H1 (cell line): ENCODE results near the gene DAZAP1. TPM values are rescaled to one million over a fixed set of nuclear protein-coding genes. Genes with fewer than 3 reads are reported as not detected.

Experiments
- CTCF ChIA-PET: fragments of 300-600 bp; sonication (Branson Sonifier 250); formaldehyde crosslinking; loops from one replicate; lab custom pipeline; 2021; ENCODE audit not compliant: partially characterized antibody; lab: Charles Lee
- POLR2A ChIA-PET: fragments of 300-600 bp; sonication (Branson Sonifier 250); formaldehyde crosslinking; loops from one replicate; lab custom pipeline; 2021; ENCODE audit warnings: inconsistent platforms; ENCODE audit not compliant: partially characterized antibody; lab: Charles Lee
- DNase-seq, 2 experiments: peaks; one replicate each; pipeline versions ENCODE4 v3.0.0 to v3.0.0-alpha.2; 2010 to 2022; ENCODE audit warnings: low spot score in 2 of 2, low read depth in 1 of 2, mixed read lengths in 1 of 2
- FAIRE-seq: peaks from 2 replicates; lab custom pipeline; 2011; peaks lifted over from hg19 to GRCh38; lab: Jason Lieb, UNC
- H2AFZ ChIP-seq: 2 replicates; pipeline ENCODE4 v1.8.1; 2012; ENCODE audit warnings: low read length, inconsistent platforms
- H2AK5ac ChIP-seq: 2 replicates; pipeline ENCODE4 v1.6.1; 2013; ENCODE audit warnings: low read depth, low read length
- H2BK120ac ChIP-seq: replicated peaks from 2 replicates; pipeline ENCODE3; 2013; ENCODE audit warnings: low read depth, low read length, inconsistent platforms
- H2BK12ac ChIP-seq: 2 replicates; pipeline ENCODE4 v1.6.1; 2013; ENCODE audit warnings: low read depth, low read length
- H2BK15ac ChIP-seq: 2 replicates; pipeline ENCODE4 v1.6.1; 2013; ENCODE audit warnings: low read length
- H2BK20ac ChIP-seq: 2 replicates; pipeline ENCODE4 v1.6.1; 2013; ENCODE audit warnings: low read length
- H2BK5ac ChIP-seq: 2 replicates; pipeline ENCODE4 v1.6.1; 2013; ENCODE audit warnings: low read depth, low read length
- H3K14ac ChIP-seq: 2 replicates; pipeline ENCODE4 v1.6.1; 2013; ENCODE audit warnings: inconsistent platforms; ENCODE audit not compliant: insufficient read length
- H3K18ac ChIP-seq: 2 replicates; pipeline ENCODE4 v1.6.1; 2013; ENCODE audit warnings: low read length; ENCODE audit errors: extremely low read depth
- H3K23ac ChIP-seq: 2 replicates; pipeline ENCODE4 v1.6.1; 2013; ENCODE audit warnings: inconsistent platforms; ENCODE audit not compliant: insufficient read length
- H3K23me2 ChIP-seq: 2 replicates; pipeline ENCODE4 v1.6.1; 2013; ENCODE audit warnings: low read depth, low read length
- H3K27ac ChIP-seq: 2 replicates; pipeline ENCODE4 v1.6.1; 2011; ENCODE audit warnings: low read depth, low read length, inconsistent platforms
- H3K27me3 ChIP-seq, 4 experiments: replicated peaks in 1 of 4; 1 replicate in 1 of 4; 2 replicates in 3 of 4; pipeline versions ENCODE4 v1.6.1 to v1.8.1; 2011 to 2013; ENCODE audit warnings: low read length in 3 of 4, mild to moderate bottlenecking in 3 of 4, inconsistent platforms in 2 of 4, mixed read lengths in 2 of 4, moderate library complexity in 1 of 4; ENCODE audit not compliant: control insufficient read depth in 3 of 4, insufficient read depth in 3 of 4; ENCODE audit errors: extremely low read depth in 1 of 4
- H3K36me3 ChIP-seq, 4 experiments: 2 replicates each; pipeline versions ENCODE4 v1.6.1 to v1.8.1; 2011 to 2013; ENCODE audit warnings: mild to moderate bottlenecking in 4 of 4, low read length in 3 of 4, moderate library complexity in 2 of 4, control low read depth in 1 of 4, inconsistent platforms in 1 of 4; ENCODE audit not compliant: insufficient read depth in 4 of 4, control insufficient read depth in 2 of 4
- H3K4ac ChIP-seq: replicated peaks from 2 replicates; pipeline ENCODE3; 2013; ENCODE audit warnings: low read length, low read depth, mixed read lengths, inconsistent platforms; ENCODE audit not compliant: insufficient read length
- H3K4me1 ChIP-seq, 4 experiments: replicated peaks in 1 of 4; 1 replicate in 1 of 4; 2 replicates in 3 of 4; pipeline versions ENCODE4 v1.6.1 to v1.8.1; 2011 to 2013; ENCODE audit warnings: low read length in 3 of 4, inconsistent platforms in 2 of 4, mixed read lengths in 1 of 4; ENCODE audit not compliant: insufficient read depth in 4 of 4, control insufficient read depth in 3 of 4
- H3K4me2 ChIP-seq, 2 experiments: 2 replicates each; pipeline versions ENCODE4 v1.6.1 to v1.8.1; 2011 to 2013; ENCODE audit warnings: low read depth in 2 of 2, low read length in 2 of 2, control low read depth in 1 of 2, inconsistent platforms in 1 of 2, mild to moderate bottlenecking in 1 of 2; ENCODE audit not compliant: insufficient read depth in 1 of 2
- H3K4me3 ChIP-seq, 4 experiments: fragments of 200-600, 300-600 bp in 1 of 4; sonication (generic), shearing (Covaris generic), sonication (Bioruptor Twin) in 1 of 4; 2 replicates each; pipeline versions ENCODE4 v1.5.1 to v1.8.1; 2011 to 2016; ENCODE audit warnings: low read length in 4 of 4, low read depth in 3 of 4, control low read depth in 2 of 4, inconsistent platforms in 2 of 4, mild to moderate bottlenecking in 2 of 4, mixed read lengths in 1 of 4, moderate library complexity in 1 of 4; ENCODE audit not compliant: insufficient read depth in 2 of 4; ENCODE audit errors: extremely low read depth in 1 of 4
- H3K56ac ChIP-seq: replicated peaks from 2 replicates; pipeline ENCODE3; 2013; ENCODE audit warnings: low read depth, mild to moderate bottlenecking, mixed read lengths, low read length, inconsistent platforms; ENCODE audit not compliant: insufficient read length
- H3K79me1 ChIP-seq: 2 replicates; pipeline ENCODE4 v1.6.1; 2013; ENCODE audit warnings: low read depth, low read length, control low read depth
- H3K79me2 ChIP-seq, 2 experiments: 2 replicates each; pipeline versions ENCODE4 v1.6.1 to v1.8.1; 2012 to 2013; ENCODE audit warnings: low read length in 2 of 2, mild to moderate bottlenecking in 2 of 2, inconsistent platforms in 1 of 2; ENCODE audit not compliant: insufficient read depth in 2 of 2, control insufficient read depth in 1 of 2
- H3K9ac ChIP-seq, 4 experiments: replicated peaks in 1 of 4; 1 replicate in 1 of 4; 2 replicates in 3 of 4; pipeline versions ENCODE4 v1.6.1 to v1.8.1; 2011 to 2013; ENCODE audit warnings: low read depth in 3 of 4, low read length in 3 of 4, control low read depth in 2 of 4, mild to moderate bottlenecking in 2 of 4, moderate library complexity in 2 of 4, inconsistent platforms in 1 of 4; ENCODE audit errors: extremely low read depth in 1 of 4
- H3K9me3 ChIP-seq, 2 experiments: 2 replicates each; pipeline versions ENCODE4 v1.6.1 to v1.8.1; 2012 to 2013; ENCODE audit warnings: mild to moderate bottlenecking in 2 of 2, moderate library complexity in 2 of 2, control low read depth in 1 of 2, inconsistent platforms in 1 of 2, low read depth in 1 of 2, low read length in 1 of 2, mixed read lengths in 1 of 2; ENCODE audit not compliant: insufficient read depth in 2 of 2
- H4K20me1 ChIP-seq, 2 experiments: replicated peaks in 1 of 2; 2 replicates each; pipeline versions ENCODE3 to v1.8.1; 2011 to 2013; ENCODE audit warnings: inconsistent platforms in 2 of 2, low read length in 2 of 2, mild to moderate bottlenecking in 1 of 2; ENCODE audit not compliant: insufficient read depth in 2 of 2, control insufficient read depth in 1 of 2
- H4K5ac ChIP-seq: 2 replicates; pipeline ENCODE4 v1.6.1; 2013; ENCODE audit warnings: low read length, low read depth, mixed read lengths, inconsistent platforms; ENCODE audit not compliant: insufficient read length
- H4K8ac ChIP-seq: 2 replicates; pipeline ENCODE4 v1.8.0; 2013; ENCODE audit warnings: mild to moderate bottlenecking, moderate library complexity, low read length, inconsistent platforms; ENCODE audit not compliant: insufficient read depth; ENCODE audit errors: extremely low read depth
- H4K91ac ChIP-seq: replicated peaks from 2 replicates; pipeline ENCODE3; 2013; ENCODE audit warnings: low read length, mixed read lengths, inconsistent platforms; ENCODE audit not compliant: insufficient read length
- ATF2 ChIP-seq: IDR thresholded peaks from 2 replicates; pipeline ENCODE4 v1.6.1; 2012; ENCODE audit warnings: low read length, inconsistent platforms
- CEBPB ChIP-seq: IDR thresholded peaks from 2 replicates; pipeline ENCODE4 v1.6.1; 2012; ENCODE audit warnings: low read depth, low read length
- E2F6 ChIP-seq: IDR thresholded peaks from 2 replicates; pipeline ENCODE4 v1.6.1; 2012; ENCODE audit warnings: inconsistent platforms
- JUN ChIP-seq: IDR thresholded peaks from 2 replicates; pipeline ENCODE4 v1.6.1; 2011; ENCODE audit warnings: low read depth, mild to moderate bottlenecking, improper control_type of control experiment, low read length
- NANOG ChIP-seq: IDR thresholded peaks from 2 replicates; pipeline ENCODE4 v1.6.1; 2011; ENCODE audit warnings: low read length, low read depth, mild to moderate bottlenecking, inconsistent platforms; ENCODE audit not compliant: insufficient read depth, poor library complexity, severe bottlenecking
- NRF1 ChIP-seq: IDR thresholded peaks from 2 replicates; pipeline ENCODE4 v1.6.1; 2011; ENCODE audit warnings: mild to moderate bottlenecking, low read depth, low read length, improper control_type of control experiment
- RXRA ChIP-seq: IDR thresholded peaks from 2 replicates; pipeline ENCODE4 v1.6.1; 2011; ENCODE audit warnings: low read depth, mild to moderate bottlenecking, low read length, moderate library complexity; ENCODE audit not compliant: insufficient read depth
- SP2 ChIP-seq: IDR thresholded peaks from 2 replicates; pipeline ENCODE4 v1.6.1; 2012; ENCODE audit warnings: mild to moderate bottlenecking, low read length, inconsistent platforms
- TBP ChIP-seq: IDR thresholded peaks from 2 replicates; pipeline ENCODE4 v1.6.1; 2011; ENCODE audit warnings: low read depth, low read length, improper control_type of control experiment
- WGBS, 2 experiments: shearing (Covaris generic) in 1 of 2; methylation state at CpG; one replicate each; pipeline versions ENCODE4 v1.1.6 to v1.1.7; 2013 to 2015; ENCODE audit warnings: low lambda C conversion rate in 2 of 2, mixed read lengths in 2 of 2, inconsistent platforms in 1 of 2, low coverage in 1 of 2, missing lambda C conversion rate in 1 of 2; ENCODE audit not compliant: insufficient replicate concordance in 2 of 2, insufficient coverage in 1 of 2, insufficient read length in 1 of 2; ENCODE audit errors: extremely low coverage in 1 of 2, missing lambda C conversion rate in 1 of 2; 5-methylcytosine and 5-hydroxymethylcytosine counted together
- polyA plus RNA-seq, 7 experiments: library from polyadenylated mRNA; depleted of rRNA in 3 of 7; stranded (reverse) in 5 of 7; unstranded in 2 of 7; fragments of >200 nt in 5 of 7; fragments of 200-250 nt in 2 of 7; gene quantifications; 1 replicate in 5 of 7; 2 replicates in 1 of 7; 4 replicates in 1 of 7; pipeline versions ENCODE4 v1.2.1 to v1.2.3, GENCODE V29; 2011 to 2013; ENCODE audit warnings: missing spikeins in 2 of 7, mixed read lengths in 2 of 7
- total RNA-seq: library from RNA; stranded (reverse); fragmentation: NEBNext Ultra II Directional; extraction: Animal tissue kit (Norgen Biotek cat#: 25700); gene quantifications from 2 replicates; pipeline ENCODE4 v1.2.1, GENCODE V29; 2021

DAZAP1 gene
- total and polyA plus RNA-seq, 2 of the 8 experiments (the other 6 are each of a cell fraction or from before 2014, with no cell fraction given) = 79.6 to 341 TPM

DNA sequence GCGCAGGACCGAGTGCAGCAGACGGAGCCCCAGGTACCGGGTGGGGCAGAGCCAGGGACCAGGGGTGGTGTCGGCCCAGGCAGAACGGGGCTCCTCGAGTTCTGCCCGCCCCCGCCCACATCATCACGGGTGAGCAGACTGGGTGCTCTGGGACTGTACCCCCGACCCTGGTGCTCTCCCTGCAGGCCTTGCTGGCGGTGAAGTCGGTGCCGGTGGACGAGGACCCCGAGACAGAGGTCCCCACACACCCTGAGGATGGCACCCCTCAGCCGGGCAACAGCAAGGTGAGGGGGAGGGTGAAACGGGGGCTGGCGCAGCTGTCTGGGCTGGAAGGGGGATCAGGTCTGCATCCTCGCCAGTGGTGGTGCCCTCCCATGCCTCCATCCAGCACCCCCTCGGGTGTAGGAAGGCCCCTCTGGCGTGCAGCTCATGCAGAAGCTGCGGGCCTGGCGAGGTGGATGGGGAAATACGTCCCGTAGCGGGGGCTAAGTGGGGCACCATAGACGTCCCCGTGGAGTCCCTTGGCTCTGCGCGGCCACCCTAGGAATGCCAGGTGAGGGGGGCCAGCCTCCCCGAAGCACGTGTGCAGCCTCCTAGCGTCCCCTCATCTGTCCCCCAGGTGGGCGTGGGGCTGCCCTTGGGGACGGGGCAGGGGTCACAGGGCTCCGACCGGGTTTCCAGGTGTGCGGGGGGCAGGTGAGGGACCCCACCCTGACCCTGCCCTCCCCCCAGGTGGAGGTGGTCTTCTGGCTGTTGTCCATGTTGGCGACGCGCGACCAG is 48.9 kb downstream of the DAZAP1 start:
- Histone ChIP-seq H3K23me2 (peaks cover 3% of the 10 kb centered on the region; the same call in 1 of the 2 replicates), H3K4me1 (peaks cover 0 to 28% (median 21%) of the 10 kb centered on the region in 4 experiments; a peak in 6 of 7 replicates), H3K9ac (no peak overlapping the region), H4K8ac (peak overlapping the region; percentile 85; the same call in 1 of the 2 replicates), H3K4me2 (no peak overlapping the region), H3K79me1 (no peaks in the 10 kb centered on the region; the same call in 1 of the 2 replicates), H4K20me1 (peaks cover 2 to 6% of the 10 kb centered on the region in 2 experiments), H3K56ac (no peak overlapping the region), H3K9me3 (no peaks in the 10 kb centered on the region), H3K18ac (no peak overlapping the region), H2BK120ac (no peak overlapping the region), H2AFZ (no peak overlapping the region), H3K79me2 (no peaks in the 10 kb centered on the region), H2BK15ac (no peak overlapping the region), H3K36me3 (peaks cover 0 to 2% (median 0%) of the 10 kb centered on the region in 4 experiments; a peak in 2 of 8 replicates), H3K27ac (no peak overlapping the region), H3K4ac (no peak overlapping the region), H3K27me3 (peaks cover 0 to 19% (median 12%) of the 10 kb centered on the region in 4 experiments; a peak in 4 of 7 replicates), H3K23ac (no peak overlapping the region), H2BK20ac (no peak overlapping the region), H4K5ac (no peak overlapping the region), H2AK5ac (peak overlapping the region; percentile 57; the same call in 1 of the 2 replicates), H3K14ac (no peak overlapping the region), H4K91ac (no peak overlapping the region), H2BK5ac (no peak overlapping the region), H2BK12ac (peak overlapping the region; percentile 17; the same call in 1 of the 2 replicates), H3K4me3 (no peak overlapping the region)
- ChIA-PET CTCF (interaction anchor here (0.8 to 6.9 kb wide), 12 partner anchors 11 to 382 kb away, joined by 3 to 54 read pairs (median 3); no protein-coding TSS in a partner anchor), POLR2A (interaction anchor here (0.6 to 9.4 kb wide), 10 partner anchors 11 to 231 kb away, joined by 3 to 109 read pairs (median 4); partner anchors contain the start of gene CIRBP)
- DNase-seq (no peak), FAIRE-seq (no peak)
- 77% methylated on average over 24 of the region's 43 CpGs; no CpG with 5 or more reads in 1 of the 2 experiments for WGBS, 2 experiments
- TF ChIP-seq NANOG (no peak), NRF1 (no peak), JUN (no peak), ATF2 (no peak), TBP (no peak), E2F6 (no peak), SP2 (no peak), RXRA (no peak), CEBPB (no peak)
